OCI-LY1 (cell line): ENCODE data around the gene HOXB7.

Source experiments
- CTCF ChIP-seq: fragments of 200-600 bp; sonication (generic), shearing (Covaris generic); IDR thresholded peaks from 2 replicates; pipeline ENCODE4 v1.5.1; 2017; ENCODE audit warnings: mild to moderate bottlenecking, antibody characterized with exemption, low read length, moderate library complexity, mixed read lengths
- EZH2 ChIP-seq: fragments of 200-600 bp; sonication (generic), shearing (Covaris generic); IDR thresholded peaks from 2 replicates; pipeline ENCODE4 v1.8.0; 2017; ENCODE audit warnings: borderline replicate concordance, mixed run types, mild to moderate bottlenecking, antibody characterized with exemption, low read length, moderate library complexity, mixed read lengths

- TF ChIP-seq CTCF: no peak
- no peak for TF ChIP-seq EZH2
Measured at GRCh38 chr17:48596000-48596734, 14.7 kb downstream of the HOXB7 start.
